CD14-positive monocyte (primary cell): ENCODE measurements around the gene ALDH1B1. TPM values are rescaled to one million over a fixed set of nuclear protein-coding genes. Genes with fewer than 3 reads are reported as not detected.

Experiments
- DNase-seq, 3 donors: peaks; one replicate each; pipeline ENCODE4 v3.0.0-alpha.2; 2011 to 2022
- H2AFZ ChIP-seq: 2 replicates; pipeline ENCODE4 v1.6.0; 2012; ENCODE audit warnings: mild to moderate bottlenecking, low read depth, low read length, inconsistent platforms; ENCODE audit not compliant: insufficient read depth, poor library complexity, severe bottlenecking
- H3K27ac ChIP-seq, 2 donors: 1 replicate in 1 of 2; 2 replicates in 1 of 2; pipeline ENCODE4 v1.5.1; 2012 to 2013; ENCODE audit warnings: low read length in 2 of 2, control low read depth in 1 of 2, inconsistent platforms in 1 of 2, low read depth in 1 of 2, mild to moderate bottlenecking in 1 of 2
- H3K27me3 ChIP-seq, 2 donors: one replicate each; pipeline versions ENCODE4 v1.6.0 to v1.6.1; 2011 to 2013; ENCODE audit warnings: low read length in 2 of 2; ENCODE audit not compliant: control insufficient read depth in 2 of 2, insufficient read depth in 2 of 2
- H3K36me3 ChIP-seq, 2 donors: replicated peaks in 1 of 2; 1 replicate in 1 of 2; 2 replicates in 1 of 2; pipeline versions ENCODE4 v1.5.1 to v1.6.1; 2012 to 2013; ENCODE audit warnings: low read length in 2 of 2, control low read depth in 1 of 2, inconsistent platforms in 1 of 2, mild to moderate bottlenecking in 1 of 2; ENCODE audit not compliant: insufficient read depth in 2 of 2, control insufficient read depth in 1 of 2
- H3K4me1 ChIP-seq, 2 donors: 1 replicate in 1 of 2; 2 replicates in 1 of 2; pipeline versions ENCODE4 v1.5.1 to v1.6.1; 2012 to 2013; ENCODE audit warnings: low read length in 2 of 2, control low read depth in 1 of 2, inconsistent platforms in 1 of 2, mild to moderate bottlenecking in 1 of 2, moderate library complexity in 1 of 2; ENCODE audit not compliant: insufficient read depth in 2 of 2, control insufficient read depth in 1 of 2
- H3K4me2 ChIP-seq: replicated peaks from 2 replicates; pipeline ENCODE3; 2012; ENCODE audit warnings: low read length, moderate library complexity, mild to moderate bottlenecking; ENCODE audit not compliant: poor library complexity, severe bottlenecking; ENCODE audit errors: extremely low read depth
- H3K4me3 ChIP-seq, 3 experiments: fragments of 200-600 bp in 1 of 3; sonication (generic) in 1 of 3; replicated peaks in 1 of 3; 1 replicate in 2 of 3; 2 replicates in 1 of 3; pipeline ENCODE4 v1.5.1; 2011 to 2013; ENCODE audit warnings: low read length in 3 of 3, mild to moderate bottlenecking in 3 of 3, control low read depth in 2 of 3, low read depth in 2 of 3, inconsistent platforms in 1 of 3, moderate library complexity in 1 of 3
- H3K79me2 ChIP-seq: 2 replicates; pipeline ENCODE4 v1.6.0; 2012; ENCODE audit warnings: mild to moderate bottlenecking, control low read depth, inconsistent platforms, low read length, moderate library complexity; ENCODE audit not compliant: insufficient read depth
- H3K9ac ChIP-seq: 2 replicates; pipeline ENCODE4 v1.6.0; 2017; ENCODE audit warnings: low read length, mild to moderate bottlenecking; ENCODE audit not compliant: insufficient read depth, poor library complexity, severe bottlenecking
- H3K9me3 ChIP-seq, 2 donors: replicated peaks in 1 of 2; 1 replicate in 1 of 2; 2 replicates in 1 of 2; pipeline versions ENCODE4 v1.5.1 to v1.6.1; 2012 to 2013; ENCODE audit warnings: low read length in 2 of 2, control low read depth in 1 of 2; ENCODE audit not compliant: control insufficient read depth in 1 of 2, insufficient read depth in 1 of 2
- H4K20me1 ChIP-seq: 2 replicates; pipeline ENCODE4 v1.6.0; 2012; ENCODE audit warnings: mild to moderate bottlenecking, low read length, control low read depth, moderate library complexity; ENCODE audit not compliant: insufficient read depth
- H3K27ac Mint-ChIP-seq, 7 donors: one replicate each; pipeline ENCODE4 v1.8.0; 2020; ENCODE audit warnings: mild to moderate bottlenecking in 7 of 7, mixed read lengths in 7 of 7, moderate library complexity in 6 of 7, inconsistent platforms in 2 of 7
- H3K27me3 Mint-ChIP-seq, 3 donors: one replicate each; pipeline ENCODE4 v1.8.0; 2021 to 2022; ENCODE audit warnings: low read depth in 3 of 3, mild to moderate bottlenecking in 3 of 3, mixed read lengths in 3 of 3, moderate library complexity in 3 of 3, inconsistent platforms in 1 of 3
- H3K36me3 Mint-ChIP-seq, 2 donors: one replicate each; pipeline ENCODE4 v1.8.0; 2020; ENCODE audit warnings: mixed read lengths in 2 of 2, inconsistent platforms in 1 of 2, mild to moderate bottlenecking in 1 of 2
- H3K4me1 Mint-ChIP-seq: one replicate; pipeline ENCODE4 v1.8.0; 2020; ENCODE audit warnings: mild to moderate bottlenecking, mixed read lengths
- H3K4me3 Mint-ChIP-seq, 2 donors: one replicate each; pipeline ENCODE4 v1.8.0; 2020; ENCODE audit warnings: mild to moderate bottlenecking in 2 of 2, mixed read lengths in 2 of 2, moderate library complexity in 1 of 2
- H3K9me3 Mint-ChIP-seq, 7 donors: one replicate each; pipeline ENCODE4 v1.8.0; 2020 to 2022; ENCODE audit warnings: mixed read lengths in 7 of 7, mild to moderate bottlenecking in 6 of 7, moderate library complexity in 6 of 7, inconsistent platforms in 2 of 7
- CTCF ChIP-seq: fragments of 200-600 bp; IDR thresholded peaks from one replicate; pipeline ENCODE4 v1.8.0; 2022; ENCODE audit warnings: antibody characterized with exemption, mild to moderate bottlenecking
- WGBS: methylation state at CpG from one replicate; pipeline ENCODE4 v1.1.5; 2013; ENCODE audit warnings: missing lambda C conversion rate; ENCODE audit not compliant: insufficient coverage; 5-methylcytosine and 5-hydroxymethylcytosine counted together
- intact Hi-C, 2 donors: fragments of 100-400 bp; cut with micrococcal nuclease; formaldehyde crosslinking; loops; one replicate each; pipeline versions ENCODE4 v1.15.0 to v1.15.1; 2023
- polyA plus RNA-seq, 3 donors: library from polyadenylated mRNA; depleted of rRNA in 1 of 3; unstranded in 2 of 3; stranded (reverse) in 1 of 3; fragments of 300-500 nt in 2 of 3; fragments of >200 nt in 1 of 3; fragmentation: Illumina TruSeq in 2 of 3; gene quantifications; 1 replicate in 2 of 3; 2 replicates in 1 of 3; pipeline ENCODE4 v1.2.3, GENCODE V29; 2012 to 2021

The ALDH1B1 gene
- polyA plus RNA-seq, 3 donors, result 1.00 to 4.5 (median 3.8) TPM

- H3K27me3 ChIP-seq, result no peaks in the 10 kb centered on the region
- Mint-ChIP-seq H3K4me1 (peaks cover 18% of the 10 kb centered on the region), H3K4me3 (peak overlapping the region; percentile 18 to 94), H3K27me3 (peaks cover 2 to 10% (median 8%) of the 10 kb centered on the region in 3 donors), H3K9me3 (peaks cover 0 to 3% (median 0%) of the 10 kb centered on the region in 7 donors), H3K36me3 (peaks cover 9 to 10% of the 10 kb centered on the region in 2 donors), H3K27ac (peak overlapping the region in 1 of 7 donors; percentile 5)
- no peak overlapping the region for H3K9ac ChIP-seq
- H3K36me3 ChIP-seq, result peaks cover 0 to 8% of the 10 kb centered on the region in 2 donors
- peak overlapping the region in 1 of 3 experiments; percentile 83 for H3K4me3 ChIP-seq
- H3K27ac ChIP-seq, result no peak overlapping the region
- peak overlapping the region; percentile 93 for H3K4me2 ChIP-seq
- peaks cover 10 to 15% of the 10 kb centered on the region in 2 donors for H3K4me1 ChIP-seq
- H3K9me3 ChIP-seq, result no peaks in the 10 kb centered on the region
- TF ChIP-seq CTCF, result no peak
- no peaks in the 10 kb centered on the region for H4K20me1 ChIP-seq
- peaks cover 6% of the 10 kb centered on the region for H3K79me2 ChIP-seq
- peak overlapping the region; percentile 96 for H2AFZ ChIP-seq
- 95% methylated on average over 9 of the region's 18 CpGs for WGBS
- no peak for DNase-seq
- intact Hi-C loops, result loop anchor here (10.0 kb wide), 2 partner anchors 477 to 637 kb away; partner anchors contain the start of gene TRMT10B (in 1 of the 2)
These were observed 1.0 kb upstream of the ALDH1B1 start for GRCh38 chr9:38391278-38392118.

GRCh38 chr9:38393128-38393796, 760 bp downstream of the ALDH1B1 start:
- Mint-ChIP-seq H3K4me1 (peaks cover 18% of the 10 kb centered on the region), H3K27me3 (peaks cover 0 to 10% (median 8%) of the 10 kb centered on the region in 3 donors), H3K36me3 (peaks cover 15 to 22% of the 10 kb centered on the region in 2 donors), H3K9me3 (no peaks in the 10 kb centered on the region), H3K27ac (peak overlapping the region in 5 of 7 donors; percentile 79 to 93 (median 84)), H3K4me3 (peak overlapping the region; percentile 94 to 97)
- no peaks in the 10 kb centered on the region for H3K27me3 ChIP-seq
- H4K20me1 ChIP-seq, result no peaks in the 10 kb centered on the region
- peak overlapping the region; percentile 73 for H3K9ac ChIP-seq
- H3K79me2 ChIP-seq, result peaks cover 6% of the 10 kb centered on the region
- intact Hi-C loops, result loop anchor here (10.0 kb wide), 2 partner anchors 478 to 638 kb away; partner anchors contain the start of gene TRMT10B (in 1 of the 2)
- peaks cover 10 to 15% of the 10 kb centered on the region in 2 donors for H3K4me1 ChIP-seq
- H3K4me2 ChIP-seq, result peak overlapping the region; percentile 93
- no peak for DNase-seq
- WGBS, result 13% methylated on average over 3 of the region's 9 CpGs
- TF ChIP-seq CTCF, result no peak
- peak overlapping the region; percentile 54 to 83 (median 63) for H3K4me3 ChIP-seq
- H3K36me3 ChIP-seq, result peaks cover 0 to 20% of the 10 kb centered on the region in 2 donors
- H3K27ac ChIP-seq, result peak overlapping the region in 1 of 2 donors; percentile 64
- H3K9me3 ChIP-seq, result no peaks in the 10 kb centered on the region
- H2AFZ ChIP-seq, result peak overlapping the region; percentile 96
